ENCODE measurements around the gene YPEL2.
"Not testable (repeated sequence)": the region's sequence is repeated elsewhere in the genome, so short reads cannot be mapped to it uniquely, and the experiment has no call there.

YPEL2 gene

GRCh38 chr17:59310263-59310920 lies 21.1 kb upstream of the YPEL2 start:
- no peak for TF ChIP-seq CTCF (IDR thresholded peaks at IDR 0.05; ENCODE audit: insufficient read depth, low read length, missing control alignments)
- no peak for DNase-seq (ENCODE audit: low read depth, low spot score)
- H3K4me3 ChIP-seq (ENCODE audit: low read depth, low read length), result no peak overlapping the region
- ChIA-PET POLR2A (no interaction called here), CTCF (interaction anchor here (0.7 to 14.6 kb wide), 42 partner anchors 10 to 727 kb away, joined by 3 to 403 read pairs (median 4); partner anchors contain the start of gene DHX40)

GRCh38 chr17:59311051-59311468 lies 20.4 kb upstream of the YPEL2 start:
- ChIA-PET CTCF (interaction anchor here (0.6 to 14.6 kb wide), 45 partner anchors 9 to 726 kb away, joined by 3 to 403 read pairs (median 4); partner anchors contain the start of gene DHX40), POLR2A (no interaction called here)
- H3K4me3 ChIP-seq (ENCODE audit: low read depth, low read length), result no peak overlapping the region
- peak; percentile 5 for DNase-seq (ENCODE audit: low read depth, low spot score)
- TF ChIP-seq CTCF (IDR thresholded peaks at IDR 0.05; ENCODE audit: insufficient read depth, low read length, missing control alignments), result peak; percentile 66

- CTCF ChIA-PET, result interaction anchor here (0.6 to 14.6 kb wide), 31 partner anchors 9 to 726 kb away, joined by 3 to 403 read pairs (median 4); no protein-coding TSS in a partner anchor
- DNase-seq (ENCODE audit: low read depth, low spot score); H3K4me3 ChIP-seq (ENCODE audit: low read depth, low read length); POLR2A ChIA-PET: not testable (repeated sequence)
Observed at GRCh38 chr17:59311521-59311920, 19.9 kb upstream of the YPEL2 start.

GRCh38 chr17:59315866-59316265 lies 15.6 kb upstream of the YPEL2 start:
- CTCF ChIA-PET, result interaction anchor here (1.2 to 14.6 kb wide), 5 partner anchors 9 to 243 kb away, joined by 3 to 403 read pairs (median 10); no protein-coding TSS in a partner anchor
- no peak overlapping the region for H3K4me3 ChIP-seq (ENCODE audit: low read depth, low read length)
- no peak for TF ChIP-seq CTCF (IDR thresholded peaks at IDR 0.05; ENCODE audit: insufficient read depth, low read length, missing control alignments)
- POLR2A ChIA-PET, result no interaction called here
- no peak for DNase-seq (ENCODE audit: low read depth, low spot score)

- ChIA-PET POLR2A (no interaction called here), CTCF (interaction anchor here (1.8 to 18.3 kb wide), 3 partner anchors 12 to 115 kb away, joined by 6 to 342 read pairs (median 25); no protein-coding TSS in a partner anchor)
- no peak for DNase-seq (ENCODE audit: low read depth, low spot score)
- H3K4me3 ChIP-seq (ENCODE audit: low read depth, low read length), result no peak overlapping the region
- TF ChIP-seq CTCF (IDR thresholded peaks at IDR 0.05; ENCODE audit: insufficient read depth, low read length, missing control alignments), result no peak
Observed at GRCh38 chr17:59327121-59327980, 4.1 kb upstream of the YPEL2 start.

GRCh38 chr17:59327981-59328290 lies 3.5 kb upstream of the YPEL2 start:
- ChIA-PET CTCF (interaction anchor here (0.8 to 18.3 kb wide), 6 partner anchors 8 to 213 kb away, joined by 3 to 342 read pairs (median 12); no protein-coding TSS in a partner anchor), POLR2A (no interaction called here)
- no peak overlapping the region for H3K4me3 ChIP-seq (ENCODE audit: low read depth, low read length)
- TF ChIP-seq CTCF (IDR thresholded peaks at IDR 0.05; ENCODE audit: insufficient read depth, low read length, missing control alignments), result no peak
- DNase-seq (ENCODE audit: low read depth, low spot score), result no peak
